ENCODE results near the gene ANXA9.

ANXA9 gene

DNA sequence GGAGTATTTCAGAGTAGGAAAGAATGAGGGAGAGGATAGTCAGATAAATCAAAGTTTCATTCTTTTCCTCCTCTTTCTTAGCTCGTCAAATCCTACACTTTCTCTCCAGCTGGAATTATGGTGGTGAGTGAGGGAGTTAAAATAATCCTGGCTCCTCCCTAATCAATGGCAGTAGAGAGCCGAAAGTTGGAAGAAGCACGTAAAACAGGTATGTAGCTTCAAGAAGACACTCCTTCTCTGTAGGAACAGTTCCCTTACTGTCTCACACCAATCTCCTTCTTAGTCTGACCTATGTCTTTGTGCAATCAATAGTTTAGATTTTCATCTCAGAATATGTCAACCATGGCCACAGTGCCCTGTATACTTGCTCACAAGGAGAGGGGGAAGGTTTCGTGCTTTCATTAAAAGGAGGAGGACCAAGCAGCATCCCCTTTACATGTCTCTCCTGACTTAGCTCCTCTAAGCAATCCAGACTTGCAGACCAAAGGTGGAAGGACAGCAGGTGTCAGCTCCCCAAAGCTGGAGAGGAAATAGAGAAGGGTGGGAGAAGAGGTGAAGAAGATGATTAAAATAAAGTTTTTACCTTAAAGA, 23.7 kb downstream of the ANXA9 start:
- DNase-seq, result no peak

DNA sequence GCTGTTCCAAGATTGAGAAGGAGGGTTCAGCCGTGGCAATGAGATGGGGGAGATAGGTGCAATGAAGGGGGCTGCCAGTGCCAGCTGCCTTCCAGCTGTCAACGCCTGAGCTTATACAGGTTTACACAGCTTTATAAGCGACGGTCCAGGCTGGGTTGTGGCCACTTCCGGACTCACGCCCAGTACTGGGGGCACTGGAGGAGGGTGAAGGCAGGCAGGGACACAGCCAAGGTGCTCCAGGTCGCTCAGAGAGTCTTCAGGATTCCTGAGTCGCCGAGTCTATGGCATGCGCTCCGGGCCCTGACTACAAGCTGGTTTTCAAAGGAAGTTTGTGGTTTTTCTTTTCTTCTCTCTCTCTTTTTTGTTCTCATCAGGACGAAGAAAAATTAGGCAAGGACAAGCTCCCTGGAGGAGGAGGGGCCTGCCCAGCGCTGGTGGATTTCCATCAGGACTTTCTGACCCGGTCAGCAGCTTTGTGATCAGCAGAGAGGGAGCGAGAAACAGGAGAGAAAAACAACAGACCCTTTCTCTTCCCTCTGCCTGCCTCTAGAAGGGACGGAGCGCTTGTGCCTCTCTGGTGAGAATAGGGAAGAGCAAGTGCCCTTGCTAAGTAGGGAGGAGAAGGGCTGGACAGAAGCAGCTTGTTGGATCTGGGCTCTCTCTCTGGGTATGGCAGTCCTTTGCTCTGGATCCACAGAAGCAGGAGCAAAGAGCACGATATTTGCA, 24.4 kb downstream of the ANXA9 start, which contains the start of gene MINDY1:
TSS of gene MINDY1 (minus strand) at position 576 of the 726 bp plus-strand sequence. CDS start 4,285 bp downstream, outside the sequence.
- peak; percentile 95 for DNase-seq

DNA sequence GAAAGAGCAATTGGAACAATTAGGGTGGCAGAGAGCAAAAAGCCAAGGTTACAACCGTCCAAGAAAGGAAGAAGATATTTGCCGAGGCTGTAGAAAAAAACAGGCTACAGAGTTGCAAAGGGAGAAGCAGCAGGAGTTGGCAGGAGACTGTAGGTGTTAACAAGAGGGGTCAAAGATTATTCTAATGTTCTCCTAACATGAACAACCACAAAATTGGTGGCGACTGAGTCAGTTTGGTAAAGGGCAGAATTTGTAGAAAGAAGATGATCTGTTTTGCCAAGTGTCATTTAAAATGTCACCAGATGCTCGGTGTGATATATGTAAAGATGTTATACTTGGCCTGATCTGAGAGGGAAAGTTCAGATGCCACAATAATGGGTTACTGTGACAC, 25.8 kb downstream of the ANXA9 start:
- DNase-seq, result no peak

DNA sequence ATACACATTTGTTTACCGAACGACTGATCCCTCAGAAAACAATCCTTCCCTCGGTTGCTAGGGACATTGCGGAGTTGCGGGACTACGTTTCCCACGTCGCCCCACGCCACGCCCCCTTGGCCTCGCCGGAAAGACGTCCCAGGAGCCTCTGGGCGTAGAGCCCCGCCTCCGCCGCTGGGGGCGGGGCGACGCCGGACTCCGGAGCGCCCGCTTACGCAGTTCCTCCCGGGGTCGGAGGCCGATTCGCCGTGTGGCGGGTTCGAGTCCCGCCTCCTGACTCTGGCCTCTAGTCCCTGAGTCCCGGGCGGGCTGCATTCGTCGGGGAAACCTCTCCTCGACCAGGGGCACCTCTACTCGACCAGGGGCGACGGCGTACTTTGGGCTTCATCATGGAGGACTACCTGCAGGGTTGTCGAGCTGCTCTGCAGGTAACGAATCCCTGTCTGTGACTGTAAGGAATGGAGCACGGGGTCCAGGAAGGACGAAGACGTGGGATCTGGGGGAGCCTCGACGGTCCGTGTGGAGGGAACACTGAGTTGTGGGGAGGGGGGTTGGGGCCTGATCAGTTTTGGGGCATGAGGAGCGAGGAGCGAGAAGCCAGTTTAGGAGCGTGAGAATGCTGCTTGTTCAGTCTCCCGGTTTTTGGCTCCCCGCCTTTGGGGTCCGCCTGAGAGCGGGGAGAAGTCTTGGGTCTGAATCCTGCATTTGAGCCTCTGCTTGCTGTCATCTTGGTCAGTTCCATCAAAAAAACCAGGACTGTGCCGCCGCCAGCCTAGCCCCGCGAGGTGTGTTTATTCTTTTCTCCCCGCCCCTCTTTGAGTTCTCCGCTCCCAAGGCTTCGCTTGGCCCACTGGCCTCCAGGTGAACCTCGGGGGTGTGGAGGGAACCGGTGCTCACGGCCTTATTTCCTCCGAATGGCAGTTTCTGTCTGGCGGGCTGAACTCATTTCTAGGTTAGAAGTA, 26.4 kb downstream of the ANXA9 start, which contains the start of gene PRUNE1:
TSS of gene PRUNE1 (plus strand) at position 206 of the 962 bp plus-strand sequence. CDS start at position 390, 184 bp downstream.
- peak; percentile 96 for DNase-seq

DNA sequence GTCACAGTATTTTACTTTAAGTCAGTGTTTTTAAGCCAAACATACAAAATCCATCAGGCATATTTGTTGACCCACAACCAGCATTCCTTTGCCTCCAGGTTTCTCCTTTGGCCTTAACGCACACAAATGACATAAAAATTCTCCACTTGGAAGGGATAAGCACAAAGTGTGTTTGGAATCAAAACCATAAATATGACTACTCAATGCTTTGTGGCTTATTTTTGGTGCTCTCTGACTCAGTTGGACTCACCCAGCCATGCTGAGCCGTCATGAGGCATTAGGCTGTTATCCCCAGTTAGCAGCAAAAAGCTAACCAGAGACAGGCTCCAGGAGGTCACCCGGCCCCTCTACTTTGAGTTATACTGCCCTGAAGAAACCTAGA, 27.1 kb downstream of the ANXA9 start:
- DNase-seq, result no peak

DNA sequence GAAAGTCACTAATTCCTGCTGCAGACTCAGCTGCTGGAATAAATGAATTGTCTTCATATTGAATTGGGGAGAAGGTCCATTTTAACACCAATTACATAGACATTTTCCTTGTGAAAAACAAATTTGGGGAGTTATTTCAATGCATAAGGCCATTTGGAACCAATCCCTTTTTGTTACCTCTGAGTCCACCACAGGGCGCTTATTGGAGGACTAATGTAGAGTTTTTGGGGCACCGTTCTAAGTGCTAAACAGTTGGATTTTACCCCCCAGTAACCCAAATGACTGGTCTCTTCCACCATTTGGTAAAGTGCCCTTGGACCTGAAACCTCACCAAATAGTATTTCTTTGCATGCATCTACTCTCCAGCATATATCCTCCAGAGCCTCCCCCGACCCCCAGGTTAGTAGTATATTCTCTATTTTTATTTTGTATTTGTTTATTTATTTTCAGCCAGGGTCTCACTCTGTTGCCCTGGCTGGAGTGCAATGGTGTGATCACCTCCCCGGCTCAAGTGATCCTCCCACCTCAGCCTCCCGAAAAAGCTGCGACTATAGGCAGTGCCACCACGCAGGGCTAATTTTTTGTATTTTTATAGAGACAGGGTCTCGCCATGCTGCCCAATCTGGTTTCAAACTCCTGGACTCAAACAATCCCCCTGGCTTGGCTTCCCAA, 27.7 kb downstream of the ANXA9 start:
- DNase-seq, result no peak

DNA sequence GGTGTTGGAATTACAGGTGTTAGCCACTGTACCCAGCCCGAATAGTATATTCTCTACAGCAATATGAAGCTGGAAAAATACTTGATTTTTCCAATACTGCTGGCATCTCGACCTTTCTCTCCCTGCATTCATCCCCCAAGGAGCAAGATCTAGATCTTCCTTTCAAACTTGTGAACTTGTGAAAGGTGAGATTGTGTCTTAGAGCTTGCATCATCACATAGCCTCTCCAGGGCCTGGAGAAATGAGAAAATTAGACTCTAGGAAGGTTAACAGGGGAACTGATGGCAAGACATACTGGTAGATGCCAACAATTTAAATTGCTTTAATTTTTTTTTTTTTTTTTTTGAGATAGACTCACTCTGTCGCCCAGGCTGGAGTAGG, 28.2 kb downstream of the ANXA9 start:
- DNase-seq, result no peak

DNA sequence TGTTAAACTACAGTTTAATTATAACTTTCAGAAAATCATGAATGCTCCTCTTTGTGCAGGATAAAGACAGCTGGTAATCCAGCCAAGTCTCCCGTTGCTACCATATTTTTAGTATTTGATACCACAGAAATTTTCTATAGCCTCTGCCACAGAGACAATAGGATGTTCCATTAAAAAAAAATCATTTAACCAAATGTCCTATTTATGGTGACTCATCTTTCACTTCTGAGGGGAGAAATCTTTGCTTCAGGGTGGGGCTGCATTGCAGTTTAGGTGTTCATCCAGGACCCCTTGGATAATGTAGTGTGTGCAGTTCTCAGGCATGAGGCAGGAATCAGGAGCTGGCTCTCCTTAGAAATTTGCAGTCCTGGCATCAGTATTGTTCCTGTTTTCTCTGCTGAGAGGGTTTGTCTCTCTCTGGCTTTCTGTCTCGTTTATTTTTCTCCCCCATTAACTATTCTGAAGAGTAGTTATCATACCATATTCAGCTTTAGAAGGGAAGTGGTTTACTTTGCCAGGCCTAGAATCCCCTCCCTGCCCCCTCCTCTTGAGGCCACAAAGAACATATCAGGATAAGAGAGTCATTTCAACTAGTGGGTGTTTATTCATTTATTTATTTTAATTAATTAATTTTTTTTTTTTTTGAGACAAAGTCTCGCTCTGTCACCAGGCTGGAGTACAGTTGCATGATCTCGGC, 29.2 kb downstream of the ANXA9 start:
- no peak for DNase-seq

DNA sequence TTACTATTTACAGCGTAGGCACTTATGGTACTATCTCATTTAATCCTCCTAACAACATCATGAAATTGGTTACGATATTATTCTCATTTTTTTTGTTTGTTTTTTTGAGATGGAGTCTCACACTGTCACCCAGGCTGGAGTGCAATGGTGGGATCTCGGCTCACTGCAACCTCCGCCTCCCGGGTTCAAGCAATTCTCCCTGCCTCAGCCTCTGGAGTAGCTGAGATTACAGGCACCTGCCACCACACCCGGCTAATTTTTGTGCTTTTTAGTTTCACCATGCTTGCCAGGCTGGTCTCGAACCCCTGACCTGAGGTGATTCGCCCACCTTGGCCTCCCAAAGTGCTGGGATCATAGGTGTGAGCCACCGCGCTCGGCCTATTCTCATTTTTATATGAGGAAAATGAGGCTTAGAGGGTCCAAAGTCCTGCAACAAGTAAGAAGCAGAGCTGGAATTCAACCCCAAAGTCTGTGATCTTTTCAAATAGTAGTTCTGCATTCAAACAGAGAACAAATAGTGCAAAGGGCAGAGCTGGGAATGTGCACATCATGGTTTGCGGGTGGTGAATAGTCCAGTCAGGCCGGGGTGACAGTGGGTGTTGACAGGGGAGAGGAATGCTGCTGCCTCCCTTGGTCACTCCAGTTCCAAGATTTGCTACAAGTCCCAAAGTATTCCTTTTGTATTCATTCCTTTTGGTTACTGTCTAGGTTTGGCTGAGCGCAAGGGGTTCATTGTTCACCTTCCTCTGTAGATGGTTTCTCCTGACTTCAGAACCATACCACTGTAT, 30.8 kb downstream of the ANXA9 start:
- DNase-seq, result no peak

DNA sequence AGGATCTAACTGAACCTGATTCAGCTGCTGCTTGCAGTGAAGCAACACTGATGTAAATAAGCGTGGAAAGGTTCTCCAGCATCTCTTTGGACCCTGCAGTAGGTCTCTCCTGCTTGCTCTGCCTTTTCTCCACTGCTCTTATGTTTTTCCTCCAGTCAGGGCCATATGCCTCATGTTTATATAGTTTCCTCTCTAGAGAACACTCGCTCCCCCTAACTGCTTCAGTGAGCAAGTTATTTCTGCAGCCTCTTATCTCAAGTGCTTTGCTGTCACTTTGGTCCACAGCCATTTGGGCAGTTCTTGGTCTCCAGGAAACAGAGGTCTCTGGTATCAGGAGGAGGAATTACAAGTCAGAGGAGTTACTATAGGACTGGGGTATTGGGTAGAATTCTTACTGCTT, 31.4 kb downstream of the ANXA9 start:
- no peak for DNase-seq

DNA sequence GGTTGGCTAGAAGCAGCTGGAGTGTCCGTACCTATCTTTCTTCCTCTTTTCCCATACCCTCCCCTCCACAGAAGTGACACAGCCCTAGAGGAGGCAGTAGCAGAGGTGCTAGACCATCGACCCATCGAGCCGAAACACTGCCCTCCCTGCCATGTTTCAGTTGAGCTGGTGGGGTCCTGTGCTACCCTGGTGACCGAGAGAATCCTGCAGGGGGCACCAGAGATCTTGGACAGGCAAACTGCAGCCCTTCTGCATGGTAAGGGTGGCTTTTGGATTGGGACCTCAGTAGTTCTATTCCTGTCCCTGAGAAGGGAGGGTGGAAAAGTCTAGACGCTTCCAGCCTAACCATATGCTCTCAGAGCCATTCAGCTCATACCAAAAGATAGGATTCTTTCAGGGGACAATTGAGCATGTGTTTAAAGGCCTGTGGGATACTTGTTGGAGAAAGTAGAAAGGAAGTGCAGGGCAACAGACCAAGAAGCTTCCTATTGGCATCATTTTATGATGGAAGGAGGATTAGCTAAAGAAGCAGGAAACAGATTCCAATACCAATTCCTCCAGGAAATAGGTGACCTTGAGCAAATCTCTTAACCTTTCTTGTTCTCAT, 42.6 kb downstream of the ANXA9 start:
- DNase-seq, result peak; percentile 76

DNA sequence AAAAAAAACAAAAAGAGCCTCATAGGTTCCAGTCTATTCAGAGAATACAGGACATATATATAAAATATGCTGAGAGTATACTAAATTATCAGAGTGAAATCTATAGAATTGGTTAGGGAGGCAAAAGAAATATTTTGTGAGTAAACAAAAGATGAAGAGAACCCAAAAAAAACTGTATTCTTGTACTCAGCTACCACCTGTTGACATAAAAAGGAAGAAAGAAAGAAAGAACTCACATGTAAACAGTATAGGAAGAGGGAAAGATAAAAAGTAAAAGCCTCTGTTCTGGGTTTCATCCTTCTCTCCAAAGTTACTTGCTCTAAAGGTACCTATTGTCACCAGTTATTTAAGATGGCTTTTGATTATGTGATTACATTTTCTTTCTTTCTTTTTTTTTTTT, 44.4 kb downstream of the ANXA9 start:
- DNase-seq, result no peak

DNA sequence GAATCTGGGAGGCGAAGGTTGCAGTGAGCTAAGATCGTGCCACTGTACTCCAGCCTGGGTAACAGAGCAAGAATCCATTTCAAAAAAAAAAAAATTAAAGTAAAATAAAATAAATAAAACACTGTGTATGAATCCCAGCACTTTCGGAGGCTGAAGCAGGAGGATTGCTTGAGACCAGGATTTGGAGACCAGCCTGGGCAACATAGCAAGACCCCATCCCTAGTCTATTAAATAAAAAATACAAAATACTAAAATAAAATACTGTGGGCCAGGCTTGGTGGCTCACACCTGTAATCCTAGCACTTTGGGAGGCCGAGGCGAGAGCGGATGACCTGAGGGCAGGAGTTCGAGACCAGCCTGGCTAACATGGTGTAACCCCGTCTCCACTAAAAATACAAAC, 50.1 kb downstream of the ANXA9 start:
- no peak for DNase-seq

DNA sequence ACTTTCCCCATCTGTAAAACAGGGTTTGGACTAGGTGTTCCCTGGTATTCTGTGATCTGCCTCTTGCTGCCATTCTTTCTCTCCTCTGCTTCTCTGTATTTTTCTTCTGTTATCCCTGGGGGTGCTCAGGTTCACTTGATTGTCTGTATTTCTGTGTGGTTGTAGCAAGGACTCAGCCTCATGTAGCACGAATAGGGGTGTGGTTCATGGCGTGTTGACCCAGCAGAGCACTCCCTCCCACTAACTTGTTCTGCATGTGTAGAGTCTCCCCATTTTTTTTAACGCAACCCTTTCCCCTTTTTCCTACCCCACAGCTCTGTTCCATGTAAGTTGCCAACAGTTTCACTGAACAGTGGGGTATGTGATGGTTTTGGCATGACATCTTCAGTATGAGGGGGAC, 53.1 kb downstream of the ANXA9 start:
- no peak for DNase-seq

DNA sequence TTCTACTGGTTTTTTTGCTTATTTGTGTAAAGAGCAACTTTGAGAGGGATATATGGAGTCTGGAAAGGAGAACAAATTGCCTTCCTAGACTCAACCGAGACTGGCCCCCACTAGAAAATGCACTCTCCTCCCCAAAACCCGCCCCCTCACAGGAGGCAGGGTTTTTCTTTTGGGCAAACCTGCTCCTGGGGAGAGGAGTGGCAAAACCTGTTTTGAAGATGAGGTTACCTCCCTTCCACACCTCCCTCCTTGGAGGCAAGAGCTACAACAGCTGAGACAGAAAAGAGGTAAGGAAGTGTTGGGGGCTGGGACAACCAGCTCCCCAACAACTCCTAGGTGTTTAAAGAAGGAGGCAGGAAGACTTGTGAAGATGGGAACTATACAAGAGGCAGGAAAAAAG, 54.3 kb downstream of the ANXA9 start, which contains the start of gene BNIPL:
TSS of gene BNIPL (plus strand) at position 231 of the 400 bp plus-strand sequence. CDS start at position 371, 140 bp downstream.
- no peak for DNase-seq

DNA sequence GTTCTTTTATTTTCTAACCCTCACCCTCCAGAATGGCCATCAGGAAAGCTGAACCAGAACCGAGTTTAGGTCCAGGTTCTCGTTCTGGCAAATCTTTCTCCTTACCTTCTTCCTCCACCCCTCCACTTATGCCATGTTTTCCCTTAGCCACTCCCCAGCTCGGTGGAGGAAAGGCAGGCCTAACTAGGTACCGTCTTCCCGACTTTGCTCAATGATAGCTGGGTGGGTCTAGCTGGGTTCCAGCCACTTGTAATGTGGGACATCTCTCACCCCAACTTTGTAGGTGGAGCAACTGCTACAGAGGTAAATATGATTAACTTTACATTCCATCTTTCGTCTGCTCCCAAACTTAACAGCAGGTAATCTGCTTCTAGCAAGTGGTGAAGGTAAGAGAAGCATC, 54.9 kb downstream of the ANXA9 start:
- no peak for DNase-seq

DNA sequence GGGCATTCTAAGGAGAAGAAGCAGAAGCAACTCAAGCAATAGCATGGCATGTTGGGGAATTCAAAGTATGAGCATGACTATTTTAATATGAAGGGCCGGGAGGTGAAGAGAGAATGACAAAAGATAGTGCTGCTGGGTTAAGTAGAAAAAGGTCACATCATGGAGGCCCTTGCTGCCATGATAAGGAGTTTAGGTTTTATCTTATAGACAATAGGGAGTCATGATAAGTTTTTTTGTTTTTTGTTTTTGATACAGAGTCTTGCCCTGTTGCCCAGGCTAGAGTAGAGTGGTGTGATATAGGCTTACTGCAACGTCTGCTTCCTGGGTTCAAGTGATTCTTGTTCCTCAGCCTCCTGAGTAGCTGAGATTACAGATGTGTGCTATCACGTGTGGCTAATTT, 57.4 kb downstream of the ANXA9 start:
- no peak for DNase-seq

DNA sequence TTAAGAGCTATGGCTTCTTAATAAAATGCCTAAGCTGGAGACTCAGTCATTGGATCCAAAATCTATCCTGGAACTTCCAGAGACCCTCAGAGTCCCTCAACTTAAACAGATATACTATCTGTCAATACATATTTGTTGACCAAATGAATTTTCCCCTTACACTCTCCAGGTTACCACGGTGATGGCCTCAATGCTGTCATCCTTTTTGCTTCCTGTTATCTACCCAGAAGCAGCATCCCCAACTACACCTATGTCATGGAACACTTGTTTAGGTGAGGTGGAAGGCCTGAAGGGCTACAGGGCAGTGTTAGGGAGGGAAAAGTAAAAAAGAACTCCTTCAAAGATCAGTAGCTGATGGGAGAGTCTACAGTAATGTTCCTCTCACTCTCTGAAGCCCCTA, 61.1 kb downstream of the ANXA9 start:
- DNase-seq, result no peak

Data from SHP77 treated with DMSO at 0.1 percent for 48 hours (cell line).